Esophagus squamous epithelium (tissue), 5 donors: ENCODE measurements around the gene SLC6A4. TPM values are rescaled to one million over a fixed set of nuclear protein-coding genes. Genes with fewer than 3 reads are reported as not detected.
A peak's percentile ranks its signal among the peaks of the same experiment; 100 is the strongest.

Experiments
- DNase-seq: peaks from one replicate; lab custom pipeline; 2025; lab: John Stamatoyannopoulos, UW
- H3K27ac ChIP-seq, 4 donors: fragments of 200-600 bp; sonication (generic); one replicate each; pipeline ENCODE4 v1.5.1; 2016 to 2019; ENCODE audit warnings: mild to moderate bottlenecking in 1 of 4
- H3K27me3 ChIP-seq, 4 donors: fragments of 200-600 bp; sonication (generic); 1 replicate in 3 of 4; 2 replicates in 1 of 4; pipeline versions ENCODE4 v1.5.1 to v1.6.0; 2017 to 2021; ENCODE audit warnings: antibody characterized with exemption in 1 of 4
- H3K36me3 ChIP-seq, 3 donors: fragments of 200-600 bp; sonication (generic); one replicate each; pipeline ENCODE4 v1.5.1; 2016 to 2019
- H3K4me1 ChIP-seq, 3 donors: fragments of 200-600 bp; sonication (generic); one replicate each; pipeline ENCODE4 v1.5.1; 2017 to 2019
- H3K4me3 ChIP-seq, 4 donors: fragments of 200-600 bp; sonication (generic); 1 replicate in 3 of 4; 2 replicates in 1 of 4; pipeline ENCODE4 v1.5.1; 2016 to 2019; ENCODE audit warnings: mild to moderate bottlenecking in 2 of 4, moderate library complexity in 1 of 4
- H3K9me3 ChIP-seq, 3 donors: fragments of 200-600 bp; sonication (generic); one replicate each; pipeline ENCODE4 v1.5.1; 2016 to 2019
- POLR2A ChIP-seq, 4 donors: fragments of 450-650 bp; IDR thresholded peaks; one replicate each; pipeline ENCODE4 v1.6.1; 2017; ENCODE audit warnings: antibody characterized with exemption in 4 of 4, mild to moderate bottlenecking in 4 of 4, moderate library complexity in 3 of 4
- WGBS, 2 donors: methylation state at CpG; one replicate each; pipeline ENCODE4 v1.1.5; 2018; 5-methylcytosine and 5-hydroxymethylcytosine counted together
- intact Hi-C: fragments of 100-400 bp; cut with DNase I; formaldehyde crosslinking; loops from one replicate; pipeline ENCODE4 v1.15.0; 2022
- total RNA-seq, 4 donors: library from RNA; depleted of rRNA; stranded (reverse); fragments of >200 nt; gene quantifications; one replicate each; pipeline ENCODE4 v1.1.0, GENCODE V29; 2016
- TF ChIP-seq, protein P1 (sequence below), 6 experiments: fragments of 450-650 bp in 4 of 6; fragments of 200-600 bp in 2 of 6; sonication (generic) in 2 of 6; IDR thresholded peaks; one replicate each; pipeline ENCODE4 v1.5.1; 2016 to 2019; ENCODE audit warnings: antibody characterized with exemption in 6 of 6, mild to moderate bottlenecking in 4 of 6, moderate library complexity in 4 of 6
- donor health status: DM: yes; HTN: yes; CAD: no.

The SLC6A4 gene
- total RNA-seq, 4 donors from 2014 or later: 0.48 to 8.2 (median 3.5) TPM

DNA sequence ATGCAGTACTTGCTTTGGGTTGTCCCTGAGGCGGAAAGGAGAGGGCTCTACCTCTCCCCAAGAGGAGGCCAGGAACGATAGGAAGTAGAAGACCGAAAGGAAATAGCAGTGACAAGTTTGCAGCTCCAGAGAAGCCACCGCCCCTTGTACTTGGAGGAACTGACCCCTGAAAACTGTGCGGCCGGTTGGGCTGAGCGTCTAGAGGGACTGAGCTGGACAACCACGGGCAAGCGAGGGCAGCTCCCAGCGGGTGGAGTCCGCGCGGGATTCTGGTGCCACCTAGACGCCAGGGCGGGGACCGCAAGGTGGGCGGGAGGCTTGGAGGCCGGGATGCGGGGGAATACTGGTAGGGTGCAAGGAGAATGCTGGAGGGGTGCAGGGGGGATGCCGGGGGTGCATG lies 1.3 kb upstream of the SLC6A4 start:
- DNase-seq: no peak
- no peak overlapping the region for H3K27ac ChIP-seq
- TF ChIP-seq, protein P1, sequence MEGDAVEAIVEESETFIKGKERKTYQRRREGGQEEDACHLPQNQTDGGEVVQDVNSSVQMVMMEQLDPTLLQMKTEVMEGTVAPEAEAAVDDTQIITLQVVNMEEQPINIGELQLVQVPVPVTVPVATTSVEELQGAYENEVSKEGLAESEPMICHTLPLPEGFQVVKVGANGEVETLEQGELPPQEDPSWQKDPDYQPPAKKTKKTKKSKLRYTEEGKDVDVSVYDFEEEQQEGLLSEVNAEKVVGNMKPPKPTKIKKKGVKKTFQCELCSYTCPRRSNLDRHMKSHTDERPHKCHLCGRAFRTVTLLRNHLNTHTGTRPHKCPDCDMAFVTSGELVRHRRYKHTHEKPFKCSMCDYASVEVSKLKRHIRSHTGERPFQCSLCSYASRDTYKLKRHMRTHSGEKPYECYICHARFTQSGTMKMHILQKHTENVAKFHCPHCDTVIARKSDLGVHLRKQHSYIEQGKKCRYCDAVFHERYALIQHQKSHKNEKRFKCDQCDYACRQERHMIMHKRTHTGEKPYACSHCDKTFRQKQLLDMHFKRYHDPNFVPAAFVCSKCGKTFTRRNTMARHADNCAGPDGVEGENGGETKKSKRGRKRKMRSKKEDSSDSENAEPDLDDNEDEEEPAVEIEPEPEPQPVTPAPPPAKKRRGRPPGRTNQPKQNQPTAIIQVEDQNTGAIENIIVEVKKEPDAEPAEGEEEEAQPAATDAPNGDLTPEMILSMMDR (IDR thresholded peaks at IDR 0.05): peak in 5 of 6 experiments; percentile 35 to 58 (median 43)
- TF ChIP-seq POLR2A (IDR thresholded peaks at IDR 0.05): no peak
- 3 to 7% methylated on average over 13 to 17 of the region's 20 CpGs for WGBS, 2 donors
- no peaks in the 10 kb centered on the region for H3K36me3 ChIP-seq
- no peaks in the 10 kb centered on the region for H3K9me3 ChIP-seq
- peaks cover 0 to 69% (median 2%) of the 10 kb centered on the region in 4 donors for H3K27me3 ChIP-seq
- peaks cover 16 to 57% (median 22%) of the 10 kb centered on the region in 3 donors for H3K4me1 ChIP-seq
- intact Hi-C loops: no loop called here
- H3K4me3 ChIP-seq: peak overlapping the region; percentile 16 to 61 (median 58)

DNA sequence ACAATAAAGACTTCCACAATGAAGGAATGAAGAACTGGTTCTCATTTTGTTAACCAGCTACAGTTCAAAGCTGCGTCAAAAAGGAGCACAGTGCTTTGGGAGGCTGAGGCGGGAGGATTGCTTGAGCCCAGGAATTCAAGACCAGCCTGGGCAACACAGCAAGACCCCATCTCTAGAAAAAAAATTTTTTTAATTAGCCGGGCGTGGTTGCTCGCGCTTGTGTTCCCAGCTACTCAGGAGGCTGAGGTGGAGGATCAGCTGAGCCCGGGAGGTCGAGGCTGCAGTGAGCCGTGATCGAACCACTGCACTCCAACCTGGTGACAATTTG lies 764 bp upstream of the SLC6A4 start:
- intact Hi-C loops: no loop called here
- WGBS, 2 donors: 46 to 51% methylated on average over 10 of the region's 10 CpGs

DNA sequence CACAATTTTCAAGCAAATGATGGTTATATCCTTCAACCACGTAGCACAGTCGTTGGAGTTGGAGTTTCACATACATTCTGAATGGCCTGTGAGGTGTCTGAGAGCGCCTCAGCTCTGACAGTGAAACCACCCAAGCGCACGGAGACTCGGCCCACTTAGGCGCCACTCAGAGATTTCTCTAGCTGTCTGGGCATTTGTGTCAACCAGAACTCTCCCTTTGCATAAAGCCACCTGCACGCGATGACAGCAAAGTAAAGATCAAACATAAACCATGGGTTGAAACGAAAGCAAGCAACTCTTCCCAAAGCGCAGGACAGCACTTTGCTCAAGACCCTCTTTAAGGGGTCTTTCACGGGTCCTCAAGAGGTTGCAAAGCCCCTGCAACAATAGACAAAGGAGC lies 533 bp downstream of the SLC6A4 start:
- H3K27ac ChIP-seq: peak overlapping the region in 2 of 4 donors; percentile 60 to 71
- H3K36me3 ChIP-seq: no peaks in the 10 kb centered on the region
- 26 to 37% methylated on average over 9 to 11 of the region's 12 CpGs for WGBS, 2 donors
- H3K27me3 ChIP-seq: peaks cover 0 to 63% (median 2%) of the 10 kb centered on the region in 4 donors
- peaks cover 16 to 69% (median 26%) of the 10 kb centered on the region in 3 donors for H3K4me1 ChIP-seq
- no peak for TF ChIP-seq POLR2A (IDR thresholded peaks at IDR 0.05)
- TF ChIP-seq, protein P1 (IDR thresholded peaks at IDR 0.05): no peak
- no peak for DNase-seq
- intact Hi-C loops: loop anchor here (5.0 kb wide), 1 partner anchor 128 kb away; no protein-coding TSS in a partner anchor
- no peaks in the 10 kb centered on the region for H3K9me3 ChIP-seq
- peak overlapping the region; percentile 42 to 61 (median 58) for H3K4me3 ChIP-seq

More for the DNA sequence above, 764 bp upstream of the SLC6A4 start:
- Histone ChIP-seq H3K27me3 (peaks cover 0 to 69% (median 2%) of the 10 kb centered on the region in 4 donors), H3K36me3 (no peaks in the 10 kb centered on the region), H3K4me3 (peak overlapping the region; percentile 42 to 61 (median 58)), H3K27ac (peak overlapping the region in 3 of 4 donors; percentile 15 to 71 (median 60)), H3K4me1 (peaks cover 16 to 57% (median 22%) of the 10 kb centered on the region in 3 donors), H3K9me3 (no peaks in the 10 kb centered on the region)
- DNase-seq: no peak
- TF ChIP-seq, protein P1 (IDR thresholded peaks at IDR 0.05): no peak
- TF ChIP-seq POLR2A (IDR thresholded peaks at IDR 0.05): no peak

DNA sequence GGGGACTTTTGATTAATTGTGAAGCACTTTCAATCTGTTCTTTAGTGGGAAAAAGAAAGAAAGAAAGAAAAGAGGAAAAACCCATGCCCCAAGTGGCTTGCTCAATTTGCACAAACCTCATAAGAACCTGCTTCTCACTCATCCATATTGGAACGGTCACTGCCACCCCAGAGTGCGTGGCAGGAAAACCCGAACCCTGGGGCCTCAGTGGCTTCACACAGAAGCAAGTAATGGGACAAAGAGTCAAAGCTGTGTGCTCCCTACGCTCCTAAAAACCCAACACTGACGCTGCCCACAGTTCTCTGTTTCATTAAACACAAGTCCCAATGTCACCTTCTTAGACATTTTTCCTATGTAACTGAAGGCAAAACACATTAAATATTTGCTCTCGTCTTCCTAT lies 1.2 kb downstream of the SLC6A4 start:
- H3K4me3 ChIP-seq: peak overlapping the region in 2 of 4 donors; percentile 55 to 60
- intact Hi-C loops: loop anchor here (5.0 kb wide), 1 partner anchor 127 kb away; no protein-coding TSS in a partner anchor
- TF ChIP-seq, protein P1 (IDR thresholded peaks at IDR 0.05): no peak
- TF ChIP-seq POLR2A (IDR thresholded peaks at IDR 0.05): no peak
- H3K27ac ChIP-seq: peak overlapping the region in 1 of 4 donors; percentile 60
- peaks cover 16 to 76% (median 30%) of the 10 kb centered on the region in 3 donors for H3K4me1 ChIP-seq
- DNase-seq: no peak
- WGBS, 2 donors: 79 to 83% methylated on average over 6 of the region's 6 CpGs
- H3K9me3 ChIP-seq: no peaks in the 10 kb centered on the region
- peaks cover 0 to 57% (median 2%) of the 10 kb centered on the region in 4 donors for H3K27me3 ChIP-seq
- H3K36me3 ChIP-seq: no peaks in the 10 kb centered on the region

DNA sequence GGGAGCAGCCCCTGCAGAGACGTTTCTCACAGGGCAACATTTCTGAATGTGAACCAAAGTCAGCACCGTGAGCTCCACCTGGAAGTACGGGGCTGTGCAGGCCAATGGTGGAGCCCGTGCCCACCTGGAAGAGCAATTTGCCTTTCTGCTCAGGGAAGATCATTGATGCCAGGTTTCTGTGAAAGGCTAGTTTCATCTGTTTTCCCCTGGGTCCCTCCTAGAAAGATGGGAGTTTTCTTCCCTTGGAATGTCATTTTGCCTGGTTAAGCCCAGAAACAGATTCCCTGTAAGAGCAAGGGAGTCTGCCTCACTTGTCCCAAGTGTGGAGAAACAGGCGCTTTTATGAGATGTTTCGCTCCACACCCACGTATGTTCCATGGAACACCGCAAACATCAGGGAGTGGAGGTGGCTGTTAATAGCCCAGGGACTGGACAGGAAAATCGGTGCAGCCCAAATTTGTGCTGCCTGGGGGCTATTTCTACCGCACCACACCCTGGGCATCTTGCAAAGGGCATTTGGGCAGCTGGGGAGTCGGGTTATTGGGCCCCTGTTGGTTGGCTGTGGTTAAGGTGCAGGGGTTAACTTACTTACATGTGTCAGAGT lies 2.6 kb downstream of the SLC6A4 start:
- no peak for DNase-seq
- WGBS, 2 donors: 64 to 78% methylated on average over 9 to 10 of the region's 11 CpGs
- TF ChIP-seq, protein P1 (IDR thresholded peaks at IDR 0.05): no peak
- no peak for TF ChIP-seq POLR2A (IDR thresholded peaks at IDR 0.05)
- no peaks in the 10 kb centered on the region for H3K9me3 ChIP-seq
- peaks cover 16 to 82% (median 31%) of the 10 kb centered on the region in 3 donors for H3K4me1 ChIP-seq
- peaks cover 0 to 52% (median 2%) of the 10 kb centered on the region in 4 donors for H3K27me3 ChIP-seq
- H3K36me3 ChIP-seq: no peaks in the 10 kb centered on the region
- intact Hi-C loops: loop anchor here (5.0 kb wide), 1 partner anchor 126 kb away; no protein-coding TSS in a partner anchor
- H3K27ac ChIP-seq: peak overlapping the region in 1 of 4 donors; percentile 10
- no peak overlapping the region for H3K4me3 ChIP-seq
